KMS-11 (cell line): Measurements from ENCODE around the gene TFDP2.
A peak's percentile ranks its signal among the peaks of the same experiment; 100 is the strongest.

ENCODE experiments used
- H2AFZ ChIP-seq: fragments of 200-600 bp; sonication (generic); 2 replicates; pipeline ENCODE4 v1.6.1; 2016; ENCODE audit warnings: antibody characterized with exemption, mixed run types, low read depth
- H3K27ac ChIP-seq: fragments of 200-600 bp; sonication (generic); 2 replicates; pipeline ENCODE4 v1.6.1; 2016; ENCODE audit warnings: mild to moderate bottlenecking, mixed run types
- H3K27me3 ChIP-seq: fragments of 200-600 bp; sonication (generic); 2 replicates; pipeline ENCODE4 v1.6.1; 2017; ENCODE audit warnings: mild to moderate bottlenecking, low read depth, mixed run types, moderate library complexity; ENCODE audit not compliant: insufficient read depth
- H3K36me3 ChIP-seq: fragments of 200-600 bp; sonication (generic); 2 replicates; pipeline ENCODE4 v1.6.1; 2017; ENCODE audit warnings: mild to moderate bottlenecking, mixed run types; ENCODE audit not compliant: insufficient read depth
- H3K4me1 ChIP-seq: fragments of 200-600 bp; sonication (generic); 2 replicates; pipeline ENCODE4 v1.6.1; 2016; ENCODE audit warnings: mild to moderate bottlenecking, low read depth, mixed run types; ENCODE audit not compliant: poor library complexity, severe bottlenecking
- H3K4me2 ChIP-seq: fragments of 200-600 bp; sonication (generic); 2 replicates; pipeline ENCODE4 v1.7.0; 2016; ENCODE audit warnings: mild to moderate bottlenecking, mixed run types
- H3K4me3 ChIP-seq: fragments of 200-600 bp; sonication (generic); IDR thresholded peaks from 2 replicates; pipeline ENCODE4 v1.6.1; 2017; ENCODE audit warnings: low read depth, low read length, mixed read lengths; ENCODE audit not compliant: insufficient read depth
- H3K79me2 ChIP-seq: fragments of 200-600 bp; sonication (generic); 2 replicates; pipeline ENCODE4 v1.6.1; 2016; ENCODE audit warnings: low read depth, mixed run types; ENCODE audit not compliant: insufficient read depth
- H3K9ac ChIP-seq: fragments of 200-600 bp; sonication (generic); 2 replicates; pipeline ENCODE4 v1.6.1; 2016; ENCODE audit warnings: mild to moderate bottlenecking, mixed run types
- H4K20me1 ChIP-seq: fragments of 200-600 bp; sonication (generic); 2 replicates; pipeline ENCODE4 v1.6.1; 2016; ENCODE audit warnings: mild to moderate bottlenecking, mixed run types; ENCODE audit not compliant: insufficient read depth
- CTCF ChIP-seq: fragments of 200-600 bp; sonication (generic); conservative IDR thresholded peaks from 2 replicates; pipeline ENCODE4 v1.6.1; 2017; ENCODE audit warnings: low read depth, mild to moderate bottlenecking, antibody characterized with exemption, low read length, moderate library complexity, mixed read lengths

TFDP2 gene, protein sequence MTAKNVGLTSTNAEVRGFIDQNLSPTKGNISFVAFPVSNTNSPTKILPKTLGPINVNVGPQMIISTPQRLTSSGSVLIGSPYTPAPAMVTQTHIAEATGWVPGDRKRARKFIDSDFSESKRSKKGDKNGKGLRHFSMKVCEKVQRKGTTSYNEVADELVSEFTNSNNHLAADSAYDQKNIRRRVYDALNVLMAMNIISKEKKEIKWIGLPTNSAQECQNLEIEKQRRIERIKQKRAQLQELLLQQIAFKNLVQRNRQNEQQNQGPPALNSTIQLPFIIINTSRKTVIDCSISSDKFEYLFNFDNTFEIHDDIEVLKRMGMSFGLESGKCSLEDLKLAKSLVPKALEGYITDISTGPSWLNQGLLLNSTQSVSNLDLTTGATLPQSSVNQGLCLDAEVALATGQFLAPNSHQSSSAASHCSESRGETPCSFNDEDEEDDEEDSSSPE

GRCh38 chr3:142148792-142149672 lies at the start of gene TFDP2:
TFDP2 (minus strand) TSS chr3:142149544; CDS start chr3:142101749, 47,795 bp downstream.
- Histone ChIP-seq H3K4me1 (peaks cover 24% of the 10 kb centered on the region), H3K27ac (peak within 1 kb of the TSS; percentile 63), H4K20me1 (no peaks in the 10 kb centered on the region), H3K4me3 (peak within 1 kb of the TSS; percentile 93), H3K9ac (peak within 1 kb of the TSS; percentile 76), H3K27me3 (no peaks in the 10 kb centered on the region), H3K36me3 (no peaks in the 10 kb centered on the region), H3K79me2 (peaks cover 8% of the 10 kb centered on the region; the same call in 1 of the 2 replicates), H2AFZ (peak within 1 kb of the TSS; percentile 73), H3K4me2 (peak within 1 kb of the TSS; percentile 76)
- TF ChIP-seq CTCF, result no peak

DNA sequence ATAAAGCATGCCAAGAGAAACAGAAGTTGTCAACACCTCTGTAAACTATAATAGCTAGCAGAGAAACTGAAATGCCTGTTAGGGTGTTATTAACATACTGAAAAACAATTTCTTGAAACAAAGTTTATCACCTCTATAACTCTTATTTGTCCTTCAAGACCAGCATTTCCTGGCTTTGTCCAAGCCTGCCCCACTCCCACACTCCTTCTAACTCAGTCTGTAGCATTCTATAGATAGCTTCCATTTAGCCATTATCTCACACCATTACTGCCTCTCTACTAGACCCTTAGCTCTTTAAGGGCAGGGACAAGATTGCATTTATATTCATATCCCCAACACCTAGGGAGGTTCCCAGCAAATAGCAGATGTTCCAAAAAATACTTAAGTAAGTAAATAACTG lies 39.5 kb upstream of the TFDP2 start:
- no peaks in the 10 kb centered on the region for H3K4me1 ChIP-seq
- no peaks in the 10 kb centered on the region for H3K79me2 ChIP-seq
- TF ChIP-seq CTCF, result no peak
- H3K27ac ChIP-seq, result no peak overlapping the region
- no peak overlapping the region for H3K4me2 ChIP-seq
- no peak overlapping the region for H2AFZ ChIP-seq
- H3K9ac ChIP-seq, result no peak overlapping the region
- H4K20me1 ChIP-seq, result no peaks in the 10 kb centered on the region
- no peak overlapping the region for H3K4me3 ChIP-seq
- no peaks in the 10 kb centered on the region for H3K27me3 ChIP-seq
- no peaks in the 10 kb centered on the region for H3K36me3 ChIP-seq

- no peaks in the 10 kb centered on the region for H3K27me3 ChIP-seq
- peak; percentile 66 for TF ChIP-seq CTCF
- no peak overlapping the region for H3K4me3 ChIP-seq
- no peaks in the 10 kb centered on the region for H3K36me3 ChIP-seq
- H3K4me2 ChIP-seq, result no peak overlapping the region
- no peak overlapping the region for H3K27ac ChIP-seq
- H4K20me1 ChIP-seq, result no peaks in the 10 kb centered on the region
- no peaks in the 10 kb centered on the region for H3K4me1 ChIP-seq
- H3K9ac ChIP-seq, result no peak overlapping the region
- no peak overlapping the region for H2AFZ ChIP-seq
- H3K79me2 ChIP-seq, result no peaks in the 10 kb centered on the region
Observed at GRCh38 chr3:142180761-142181362, 31.5 kb upstream of the TFDP2 start.

- no peak for TF ChIP-seq CTCF
- Histone ChIP-seq H4K20me1 (no peaks in the 10 kb centered on the region), H3K4me1 (no peaks in the 10 kb centered on the region), H3K4me3 (no peak overlapping the region), H3K27ac (no peak overlapping the region), H3K36me3 (no peaks in the 10 kb centered on the region; the same call in 1 of the 2 replicates), H3K4me2 (no peak overlapping the region), H2AFZ (no peak overlapping the region), H3K79me2 (no peaks in the 10 kb centered on the region), H3K9ac (no peak overlapping the region), H3K27me3 (no peaks in the 10 kb centered on the region)
Observed at GRCh38 chr3:142175478-142175877, 26.1 kb upstream of the TFDP2 start.
